Glomerular visceral epithelial cell (primary cell): Measurements from ENCODE around the gene LYPD3.
"Not testable (repeated sequence)": the region's sequence is repeated elsewhere in the genome, so short reads cannot be mapped to it uniquely, and the experiment has no call there.

ENCODE experiments used
- DNase-seq: peaks from one replicate; pipeline ENCODE4 v3.0.0-alpha.2; 2016; ENCODE audit errors: extremely low spot score

LYPD3 gene

DNA sequence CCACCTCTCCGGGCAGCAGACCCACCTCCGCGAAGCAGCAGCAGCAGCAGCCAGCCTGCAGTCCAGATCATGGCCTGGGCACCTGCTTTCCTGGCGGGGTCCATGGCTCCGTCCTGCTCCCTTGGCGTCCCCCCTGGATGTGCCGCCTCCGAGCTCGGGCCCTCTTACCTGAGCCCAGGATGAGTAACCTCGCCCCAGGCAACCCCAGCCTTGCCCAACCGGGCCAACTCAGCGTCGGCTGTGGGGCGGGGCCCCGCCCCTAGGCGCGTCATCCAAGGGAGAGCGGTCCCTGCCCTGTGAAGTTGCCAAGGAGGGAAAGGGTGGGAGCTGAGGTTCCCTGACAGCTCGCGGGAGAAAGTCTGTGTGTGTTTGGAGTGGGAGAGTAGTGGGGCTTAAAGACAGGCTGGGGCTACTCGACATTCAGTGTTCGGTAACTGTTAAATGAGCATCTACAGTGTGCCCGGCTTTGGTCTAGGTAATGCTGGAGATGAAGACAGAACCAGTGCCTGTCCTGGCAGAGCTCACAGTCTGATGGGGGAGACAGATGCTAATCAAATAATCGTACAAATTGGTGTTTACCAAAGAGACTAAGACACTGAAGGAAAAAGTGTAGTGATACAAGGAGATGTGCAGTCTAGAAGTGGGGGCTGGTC lies at the start of gene LYPD3:
LYPD3 (minus strand) TSS at position 141 of the 653 bp plus-strand sequence; CDS start at position 104, 37 bp downstream.
- DNase-seq = no peak

GRCh38 chr19:43512399-43512798 lies 47.0 kb upstream of the LYPD3 start:
- not testable (repeated sequence) for DNase-seq

DNA sequence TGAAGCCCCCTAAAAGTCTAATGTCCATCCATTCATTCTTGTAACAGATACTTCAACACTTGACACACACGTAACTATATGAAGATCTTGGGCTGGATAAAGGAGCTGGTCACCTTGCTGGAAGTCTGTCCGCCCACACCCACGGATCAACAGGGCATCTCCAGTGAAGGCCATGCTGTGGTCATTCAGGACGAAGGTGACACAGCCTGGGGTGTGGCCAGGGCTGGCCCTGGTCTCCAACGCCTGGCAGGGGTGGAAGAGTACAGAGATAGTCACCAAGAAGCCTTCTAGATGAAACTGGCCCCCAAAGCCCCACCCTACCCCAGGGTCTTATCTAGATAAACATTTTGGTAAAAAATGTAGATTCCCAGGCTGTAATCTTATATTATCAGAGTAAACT lies 45.9 kb upstream of the LYPD3 start:
- DNase-seq = no peak

DNA sequence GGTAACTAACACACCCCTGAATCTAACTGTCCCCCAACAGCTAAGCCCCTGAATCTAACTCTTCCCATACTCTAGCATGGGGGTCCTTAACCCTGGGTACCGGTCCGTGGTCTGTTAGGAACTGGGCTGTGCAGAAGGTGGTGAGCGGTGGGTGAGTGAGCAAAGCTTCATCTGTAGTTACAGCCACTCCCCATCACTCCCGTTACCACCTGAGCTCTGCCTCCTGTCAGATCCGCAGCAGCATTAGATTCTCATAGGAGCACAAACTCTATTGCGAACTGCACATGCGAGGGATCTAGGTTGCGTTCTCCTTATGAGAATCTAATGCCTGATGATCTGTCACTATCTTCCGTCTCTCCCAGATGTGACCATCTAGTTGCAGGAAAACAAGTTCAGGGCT lies 45.3 kb upstream of the LYPD3 start:
- no peak for DNase-seq

- DNase-seq = no peak
Observed at GRCh38 chr19:43507880-43508279, 42.5 kb upstream of the LYPD3 start.

GRCh38 chr19:43506629-43507028 lies 41.2 kb upstream of the LYPD3 start:
- no peak for DNase-seq

GRCh38 chr19:43505941-43506340 lies 40.5 kb upstream of the LYPD3 start:
- no peak for DNase-seq

DNA sequence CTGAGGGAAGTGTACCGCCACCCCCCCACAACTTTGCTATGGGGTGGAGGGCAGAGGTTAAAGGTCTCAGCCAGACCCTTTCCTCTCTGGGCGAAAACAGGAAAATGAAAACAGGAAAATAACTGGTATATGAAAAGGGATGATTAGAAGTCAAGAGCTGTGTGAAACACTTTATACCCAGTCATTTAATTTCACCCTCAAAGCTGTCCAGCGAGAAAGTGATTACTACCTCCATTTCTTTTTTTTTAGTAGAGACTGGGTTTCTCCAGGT lies 39.7 kb upstream of the LYPD3 start:
- DNase-seq = no peak

- peak; percentile 36 for DNase-seq
Observed at GRCh38 chr19:43504426-43505185, 39.2 kb upstream of the LYPD3 start, which contains the start of gene PHLDB3. PHLDB3 (minus strand) TSS chr19:43504746; CDS start chr19:43504118, 628 bp downstream.

GRCh38 chr19:43503501-43504425 lies 38.4 kb upstream of the LYPD3 start:
- DNase-seq = peak; percentile 93

GRCh38 chr19:43502419-43502976 lies 37.1 kb upstream of the LYPD3 start:
- no peak for DNase-seq

- DNase-seq = no peak
Observed at GRCh38 chr19:43501661-43502418, 36.4 kb upstream of the LYPD3 start.

GRCh38 chr19:43499042-43499441 lies 33.6 kb upstream of the LYPD3 start:
- no peak for DNase-seq

DNA sequence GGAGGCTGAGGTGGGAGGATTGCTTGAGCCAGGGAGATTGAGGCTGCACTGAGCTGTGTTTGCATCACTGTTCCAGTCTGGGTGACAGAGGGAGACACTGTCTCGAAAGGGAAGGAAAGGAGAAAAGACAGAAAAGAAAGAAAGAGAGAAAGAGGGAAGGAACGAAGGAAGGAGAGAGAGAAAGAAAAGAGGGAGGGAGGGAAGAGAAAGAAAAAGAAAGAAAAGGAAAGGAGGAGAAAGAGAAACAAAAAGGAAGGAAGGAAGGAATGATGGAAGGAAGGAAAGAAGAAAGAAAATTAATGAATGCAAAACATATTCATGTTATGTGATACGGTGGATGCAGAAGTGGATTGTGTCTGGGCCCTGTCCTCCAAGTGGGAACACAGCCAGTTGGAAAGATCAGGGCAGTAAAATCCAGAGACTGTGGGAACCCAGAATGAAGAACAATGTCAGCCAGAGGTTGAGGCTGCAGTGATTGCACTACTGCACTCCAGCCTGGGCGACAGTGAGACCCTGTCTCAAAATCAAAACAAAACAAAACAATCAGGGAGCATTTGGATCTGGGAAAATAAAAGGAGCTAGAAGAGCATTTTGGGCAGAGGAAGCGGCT lies 32.9 kb upstream of the LYPD3 start:
- no peak for DNase-seq

DNA sequence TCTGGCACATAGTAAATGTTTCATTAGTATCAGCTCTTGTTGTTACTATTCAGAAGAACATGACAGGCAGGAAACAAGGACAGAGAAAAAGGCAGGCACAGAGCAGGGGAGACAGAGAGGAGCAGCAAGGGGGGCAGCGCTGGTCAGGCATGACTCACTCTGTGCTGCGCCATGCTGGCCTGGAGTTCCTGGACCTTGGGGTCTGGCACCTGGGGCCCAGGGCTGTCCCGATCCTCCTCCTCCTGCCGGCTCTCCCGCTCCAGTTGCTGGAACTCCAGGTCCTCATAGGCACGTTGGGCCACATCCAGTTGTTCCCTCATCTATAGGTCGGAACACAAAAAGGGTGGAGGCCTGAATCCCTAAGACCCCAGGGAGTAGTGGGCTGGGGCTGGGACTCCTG lies 31.6 kb upstream of the LYPD3 start:
- no peak for DNase-seq

DNA sequence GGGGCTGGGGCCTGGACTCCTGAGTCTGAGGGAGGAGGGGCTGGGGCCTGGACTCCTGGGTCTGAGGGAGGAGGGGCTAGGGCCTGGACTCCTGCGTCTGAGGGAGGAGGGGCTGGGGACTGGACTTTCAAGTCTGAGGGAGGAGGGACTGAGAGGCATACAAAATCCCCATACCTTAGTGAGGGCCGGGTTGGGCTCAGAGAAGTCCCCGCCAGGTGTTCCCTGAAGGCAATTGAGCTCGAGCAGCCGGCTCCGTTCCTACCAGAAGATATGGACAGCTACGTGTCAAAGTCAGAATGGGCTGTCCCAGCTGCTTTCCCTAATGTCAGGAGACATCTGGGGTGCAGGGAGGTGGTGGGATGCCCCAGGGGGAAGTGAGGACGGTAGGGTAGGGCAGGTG lies 29.7 kb upstream of the LYPD3 start:
- no peak for DNase-seq

DNA sequence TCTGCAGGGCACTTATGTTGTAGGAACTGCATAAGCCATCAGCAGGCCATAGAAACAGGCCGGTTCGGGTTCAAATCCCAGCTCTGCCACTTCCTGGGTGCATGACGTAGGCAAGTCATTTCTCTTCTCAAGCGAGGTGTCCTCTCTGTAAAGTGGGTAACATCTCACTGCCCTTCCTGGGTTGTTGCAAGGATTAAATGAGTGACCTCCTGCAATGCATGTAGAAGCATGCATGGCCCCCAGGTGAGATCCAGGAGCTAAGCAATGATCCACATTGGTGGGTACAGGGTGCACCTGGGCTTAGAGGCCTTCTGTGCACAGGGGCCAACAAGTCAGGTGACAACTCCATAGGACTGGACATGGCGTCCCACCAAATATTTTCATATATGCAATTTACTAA lies 25.4 kb upstream of the LYPD3 start:
- DNase-seq = no peak

DNA sequence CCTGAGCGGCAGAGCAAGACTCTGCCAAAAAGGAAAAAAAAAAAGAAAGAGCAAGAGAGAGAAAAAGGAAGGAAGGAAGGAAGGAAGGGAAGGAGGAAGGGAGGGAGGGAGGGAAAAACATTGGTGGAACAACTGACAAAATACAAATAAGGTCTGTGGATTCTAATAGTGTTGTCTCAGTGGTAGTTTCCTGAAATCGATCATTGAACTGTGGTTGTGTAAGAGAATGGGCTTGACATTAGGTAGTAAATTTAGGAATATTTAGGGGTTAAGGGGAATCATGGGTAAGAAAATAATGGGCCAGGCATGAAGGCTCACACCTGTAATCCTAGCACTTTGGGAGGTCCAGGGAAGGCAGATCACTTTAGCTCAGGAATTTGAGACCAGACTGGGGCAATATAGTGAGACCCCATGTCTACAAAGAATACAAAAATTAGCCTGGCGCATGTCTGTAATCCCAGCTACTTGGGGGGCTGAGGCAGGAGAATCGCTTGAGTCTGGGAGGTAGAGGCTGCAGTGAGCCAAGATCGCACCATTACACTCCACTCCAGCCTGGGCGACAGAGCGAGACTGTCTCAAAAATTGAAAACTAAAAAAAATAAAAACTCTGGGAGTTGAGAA lies 24.7 kb upstream of the LYPD3 start:
- DNase-seq = no peak

- DNase-seq = no peak
Observed at GRCh38 chr19:43489310-43489709, 23.9 kb upstream of the LYPD3 start.

GRCh38 chr19:43488179-43488578 lies 22.8 kb upstream of the LYPD3 start:
- DNase-seq = no peak

GRCh38 chr19:43486412-43486811 lies 21.0 kb upstream of the LYPD3 start:
- DNase-seq = no peak
